Tibial nerve (tissue), 4 donors: ENCODE data around the gene ERN1. TPM values are rescaled to one million over a fixed set of nuclear protein-coding genes. Genes with fewer than 3 reads are reported as not detected.

Experiments
- DNase-seq, 2 donors: peaks; one replicate each; pipeline ENCODE4 v3.0.0-alpha.2; 2019; ENCODE audit warnings: low spot score in 2 of 2
- H3K27ac ChIP-seq, 4 donors: fragments of 200-600 bp; sonication (generic) in 3 of 4; one replicate each; pipeline ENCODE4 v1.5.1; 2017 to 2019; ENCODE audit warnings: mild to moderate bottlenecking in 1 of 4
- H3K27me3 ChIP-seq, 2 donors: fragments of 200-600 bp; sonication (generic) in 1 of 2; one replicate each; pipeline versions ENCODE4 v1.5.1 to v1.6.0; 2017 to 2019
- H3K36me3 ChIP-seq, 3 donors: fragments of 200-600 bp; sonication (generic); one replicate each; pipeline ENCODE4 v1.5.1; 2018 to 2019
- H3K4me1 ChIP-seq, 4 donors: fragments of 200-600 bp; sonication (generic) in 3 of 4; one replicate each; pipeline ENCODE4 v1.5.1; 2017 to 2019
- H3K4me3 ChIP-seq, 4 donors: fragments of 200-600 bp; sonication (generic) in 3 of 4; one replicate each; pipeline ENCODE4 v1.5.1; 2017 to 2019; ENCODE audit warnings: mild to moderate bottlenecking in 1 of 4, moderate library complexity in 1 of 4
- H3K9me3 ChIP-seq, 4 donors: fragments of 200-600 bp; sonication (generic) in 3 of 4; one replicate each; pipeline ENCODE4 v1.5.1; 2017 to 2019
- CTCF ChIP-seq, 5 experiments: fragments of 200-600 bp in 3 of 5; fragments of 450-650 bp in 2 of 5; sonication (generic) in 3 of 5; IDR thresholded peaks; one replicate each; pipeline ENCODE4 v1.5.1; 2016 to 2019; ENCODE audit warnings: antibody characterized with exemption in 5 of 5, mild to moderate bottlenecking in 3 of 5, moderate library complexity in 2 of 5
- EP300 ChIP-seq, 2 donors: sonication (generic); formaldehyde crosslinking; IDR thresholded peaks; one replicate each; pipeline ENCODE4 v1.6.1; 2017; ENCODE audit warnings: antibody characterized with exemption in 2 of 2, mild to moderate bottlenecking in 1 of 2
- POLR2A ChIP-seq, 2 donors: fragments of 450-650 bp; IDR thresholded peaks; one replicate each; pipeline ENCODE4 v1.6.1; 2017; ENCODE audit warnings: antibody characterized with exemption in 2 of 2, mild to moderate bottlenecking in 2 of 2, moderate library complexity in 2 of 2
- WGBS, 2 donors: methylation state at CpG; one replicate each; pipeline ENCODE4 v1.1.5; 2018; 5-methylcytosine and 5-hydroxymethylcytosine counted together
- total RNA-seq, 4 donors: library from RNA; depleted of rRNA; stranded (reverse); fragments of >200 nt; gene quantifications; one replicate each; pipeline ENCODE4 v1.1.0, GENCODE V29; 2016

ERN1 gene
- total RNA-seq, 4 donors from 2014 or later, result 8.7 to 17.7 (median 13.5) TPM

GRCh38 chr17:64131606-64132270, 1.8 kb upstream of the ERN1 start:
- TF ChIP-seq EP300 (IDR thresholded peaks at IDR 0.05), result no peak
- TF ChIP-seq POLR2A (IDR thresholded peaks at IDR 0.05), result no peak
- TF ChIP-seq CTCF (IDR thresholded peaks at IDR 0.05), result no peak
- Histone ChIP-seq H3K4me3 (no peak overlapping the region), H3K4me1 (peaks cover 0 to 36% (median 18%) of the 10 kb centered on the region in 4 donors), H3K9me3 (no peaks in the 10 kb centered on the region), H3K27ac (peak overlapping the region in 3 of 4 donors; percentile 96 to 98 (median 97)), H3K27me3 (no peaks in the 10 kb centered on the region), H3K36me3 (no peaks in the 10 kb centered on the region)
- 71 to 73% methylated on average over 5 of the region's 5 CpGs for WGBS, 2 donors
- DNase-seq, result no peak

GRCh38 chr17:64130559-64131001, 636 bp upstream of the ERN1 start:
- WGBS, 2 donors, result 14 to 20% methylated on average over 17 to 23 of the region's 24 CpGs
- peak overlapping the region; percentile 48 to 99 (median 64) for H3K4me3 ChIP-seq
- H3K36me3 ChIP-seq, result no peaks in the 10 kb centered on the region
- H3K9me3 ChIP-seq, result no peaks in the 10 kb centered on the region
- H3K4me1 ChIP-seq, result peaks cover 0 to 36% (median 20%) of the 10 kb centered on the region in 4 donors
- no peaks in the 10 kb centered on the region for H3K27me3 ChIP-seq
- peak overlapping the region; percentile 84 to 98 (median 96) for H3K27ac ChIP-seq
- no peak for TF ChIP-seq POLR2A (IDR thresholded peaks at IDR 0.05)
- no peak for TF ChIP-seq CTCF (IDR thresholded peaks at IDR 0.05)
- TF ChIP-seq EP300 (IDR thresholded peaks at IDR 0.05), result no peak
- DNase-seq, result peak in 1 of 2 donors; percentile 47

GRCh38 chr17:64129515-64129764, 504 bp downstream of the ERN1 start:
- TF ChIP-seq EP300 (IDR thresholded peaks at IDR 0.05) (no peak), POLR2A (IDR thresholded peaks at IDR 0.05) (no peak), CTCF (IDR thresholded peaks at IDR 0.05) (peak in 1 of 5 experiments; percentile 7)
- H3K27ac ChIP-seq, result peak overlapping the region; percentile 75 to 98 (median 96)
- no peaks in the 10 kb centered on the region for H3K36me3 ChIP-seq
- no peaks in the 10 kb centered on the region for H3K27me3 ChIP-seq
- peaks cover 0 to 36% (median 20%) of the 10 kb centered on the region in 4 donors for H3K4me1 ChIP-seq
- WGBS, 2 donors, result 0% methylated on average over 4 to 22 of the region's 31 CpGs
- no peak for DNase-seq
- H3K9me3 ChIP-seq, result no peaks in the 10 kb centered on the region
- H3K4me3 ChIP-seq, result peak overlapping the region; percentile 57 to 99 (median 83)

GRCh38 chr17:64128787-64129514, 993 bp downstream of the ERN1 start:
- Histone ChIP-seq H3K9me3 (no peaks in the 10 kb centered on the region), H3K27me3 (no peaks in the 10 kb centered on the region), H3K27ac (peak overlapping the region; percentile 75 to 98 (median 96)), H3K4me1 (peaks cover 0 to 36% (median 20%) of the 10 kb centered on the region in 4 donors), H3K4me3 (peak overlapping the region; percentile 57 to 99 (median 83)), H3K36me3 (no peaks in the 10 kb centered on the region)
- TF ChIP-seq EP300 (IDR thresholded peaks at IDR 0.05), result no peak
- TF ChIP-seq POLR2A (IDR thresholded peaks at IDR 0.05), result no peak
- TF ChIP-seq CTCF (IDR thresholded peaks at IDR 0.05), result no peak
- peak in 1 of 2 donors; percentile 35 for DNase-seq
- WGBS, 2 donors, result 14 to 20% methylated on average over 14 to 15 of the region's 15 CpGs

- Histone ChIP-seq H3K36me3 (no peaks in the 10 kb centered on the region), H3K4me1 (peaks cover 0 to 36% (median 20%) of the 10 kb centered on the region in 4 donors), H3K4me3 (no peak overlapping the region), H3K27ac (no peak overlapping the region), H3K27me3 (no peaks in the 10 kb centered on the region), H3K9me3 (no peaks in the 10 kb centered on the region)
- 60 to 71% methylated on average over 1 of the region's 1 CpG for WGBS, 2 donors
- DNase-seq, result no peak
- TF ChIP-seq CTCF (IDR thresholded peaks at IDR 0.05) (no peak), POLR2A (IDR thresholded peaks at IDR 0.05) (no peak), EP300 (IDR thresholded peaks at IDR 0.05) (no peak)
Observed at GRCh38 chr17:64126918-64127317, 3.0 kb downstream of the ERN1 start.
